Left ventricle myocardium inferior (tissue), 1 donor: Measurements from ENCODE around the gene MAP3K10. TPM values are rescaled to one million over a fixed set of nuclear protein-coding genes. Genes with fewer than 3 reads are reported as not detected.

Source experiments
- DNase-seq: peaks from one replicate; pipeline ENCODE4 v3.0.0-alpha.2; 2020
- H3K27ac ChIP-seq: fragments of 200-600 bp; replicated peaks from 2 replicates; pipeline ENCODE4 v1.8.0; 2021
- H3K27me3 ChIP-seq: fragments of 200-600 bp; 2 replicates; pipeline ENCODE4 v1.8.0; 2021; ENCODE audit warnings: low read depth
- H3K36me3 ChIP-seq: fragments of 200-600 bp; 2 replicates; pipeline ENCODE4 v1.8.0; 2021
- H3K4me1 ChIP-seq: fragments of 200-600 bp; 2 replicates; pipeline ENCODE4 v1.8.0; 2021
- H3K4me3 ChIP-seq: fragments of 200-600 bp; 2 replicates; pipeline ENCODE4 v1.8.0; 2021; ENCODE audit warnings: mild to moderate bottlenecking, moderate library complexity
- H3K9me3 ChIP-seq: fragments of 200-600 bp; replicated peaks from 2 replicates; pipeline ENCODE4 v1.8.0; 2021
- CTCF ChIP-seq: fragments of 200-600 bp; IDR thresholded peaks from 2 replicates; pipeline ENCODE4 v1.8.0; 2021; ENCODE audit warnings: antibody characterized with exemption, mild to moderate bottlenecking, borderline replicate concordance
- intact Hi-C: fragments of 100-400 bp; cut with micrococcal nuclease; formaldehyde crosslinking; loops from one replicate; pipeline ENCODE4 v1.11.0; 2022
- total RNA-seq: library from RNA; stranded (reverse); fragmentation: NEBNext Ultra II Directional; extraction: Animal tissue kit (Norgen Biotek cat#: 25700); gene quantifications from one replicate; pipeline ENCODE4 v1.2.1, GENCODE V29; 2021
- donor health status: DM: no; HTN: yes; CAD: no; lungs with severe emphysema.

The MAP3K10 gene
- total RNA-seq, 1 donor from 2014 or later, result 17.1 TPM

GRCh38 chr19:40255619-40256166 lies 64.5 kb downstream of the MAP3K10 start:
- peaks cover 45% of the 10 kb centered on the region for H3K4me1 ChIP-seq
- no peaks in the 10 kb centered on the region for H3K27me3 ChIP-seq
- no peak overlapping the region for H3K27ac ChIP-seq
- H3K4me3 ChIP-seq, result no peak overlapping the region
- intact Hi-C loops, result no loop called here
- TF ChIP-seq CTCF, result no peak
- H3K36me3 ChIP-seq, result peaks cover 53% of the 10 kb centered on the region
- DNase-seq, result peak; percentile 1
- H3K9me3 ChIP-seq, result no peaks in the 10 kb centered on the region

- peak; percentile 1 for DNase-seq
- H3K4me1 ChIP-seq, result peaks cover 45% of the 10 kb centered on the region
- TF ChIP-seq CTCF, result no peak
- H3K27me3 ChIP-seq, result no peaks in the 10 kb centered on the region
- peaks cover 47% of the 10 kb centered on the region for H3K36me3 ChIP-seq
- peak overlapping the region; percentile 50 for H3K27ac ChIP-seq
- intact Hi-C loops, result no loop called here
- no peaks in the 10 kb centered on the region for H3K9me3 ChIP-seq
- H3K4me3 ChIP-seq, result no peak overlapping the region
Observed at GRCh38 chr19:40256512-40256911, 65.3 kb downstream of the MAP3K10 start.

- TF ChIP-seq CTCF, result no peak
- DNase-seq, result peak; percentile 58
- Histone ChIP-seq H3K9me3 (no peaks in the 10 kb centered on the region), H3K36me3 (peaks cover 42% of the 10 kb centered on the region), H3K27ac (peak overlapping the region; percentile 50), H3K4me1 (peaks cover 41% of the 10 kb centered on the region), H3K4me3 (no peak overlapping the region), H3K27me3 (no peaks in the 10 kb centered on the region)
- intact Hi-C loops, result no loop called here
Observed at GRCh38 chr19:40257096-40257517, 65.9 kb downstream of the MAP3K10 start.

- no peak overlapping the region for H3K27ac ChIP-seq
Observed at GRCh38 chr19:40261631-40262030, 70.4 kb downstream of the MAP3K10 start.

GRCh38 chr19:40262422-40262821 lies 71.2 kb downstream of the MAP3K10 start:
- TF ChIP-seq CTCF, result no peak
- H3K27ac ChIP-seq, result no peak overlapping the region
- no peaks in the 10 kb centered on the region for H3K9me3 ChIP-seq
- intact Hi-C loops, result no loop called here
- no peaks in the 10 kb centered on the region for H3K27me3 ChIP-seq
- H3K4me3 ChIP-seq, result no peak overlapping the region
- DNase-seq, result no peak
- H3K4me1 ChIP-seq, result peaks cover 49% of the 10 kb centered on the region
- peaks cover 28% of the 10 kb centered on the region for H3K36me3 ChIP-seq

More at GRCh38 chr19:40261631-40262030, 70.4 kb downstream of the MAP3K10 start:
- H3K27me3 ChIP-seq, result no peaks in the 10 kb centered on the region
- no peak for TF ChIP-seq CTCF
- peaks cover 49% of the 10 kb centered on the region for H3K4me1 ChIP-seq
- no peak for DNase-seq
- H3K9me3 ChIP-seq, result no peaks in the 10 kb centered on the region
- peaks cover 33% of the 10 kb centered on the region for H3K36me3 ChIP-seq
- intact Hi-C loops, result no loop called here
- H3K4me3 ChIP-seq, result no peak overlapping the region
